Measurements from ENCODE around the gene GSTP1. TPM values are rescaled to one million over a fixed set of nuclear protein-coding genes. Genes with fewer than 3 reads are reported as not detected.
"Not testable (repeated sequence)": the region's sequence is repeated elsewhere in the genome, so short reads cannot be mapped to it uniquely, and the experiment has no call there.

Gene GSTP1
- 262 TPM in 2 replicates for total RNA-seq

- intact Hi-C loops (cut with micrococcal nuclease): loop anchor here (1.0 to 5.0 kb wide), 2 partner anchors 23 to 44 kb away; partner anchors contain the start of genes NDUFV1 and NUDT8
Observed at GRCh38 chr11:67583247-67584204, at the start of gene GSTP1. Gene GSTP1 (plus strand): TSS chr11:67583812. CDS start chr11:67583844, 32 bp downstream.

GRCh38 chr11:67534070-67534679 is 49.4 kb upstream of the GSTP1 start:
- intact Hi-C loops (cut with micrococcal nuclease): no loop called here

DNA sequence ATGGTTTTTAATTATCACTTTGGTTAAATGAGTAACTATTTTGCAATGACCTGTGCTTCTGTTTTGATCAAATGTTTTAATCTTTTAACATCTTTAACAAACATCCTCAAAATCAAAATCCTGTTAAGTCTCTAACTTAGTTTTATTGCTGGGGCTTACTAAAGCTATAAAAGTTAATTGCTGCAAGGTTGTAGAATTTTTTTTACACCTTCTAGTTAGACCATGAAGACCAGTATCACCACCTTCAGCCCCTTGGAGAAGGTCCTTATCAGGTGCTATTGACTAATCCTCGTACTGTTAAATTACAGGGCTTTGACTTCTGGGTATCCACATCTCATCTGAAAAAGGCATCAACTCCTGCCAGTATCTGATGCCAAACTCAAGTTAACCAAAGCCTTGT is 48.1 kb upstream of the GSTP1 start:
- intact Hi-C loops (cut with micrococcal nuclease): no loop called here

- intact Hi-C loops (cut with micrococcal nuclease): no loop called here
Observed at GRCh38 chr11:67538306-67538705, 45.3 kb upstream of the GSTP1 start.

GRCh38 chr11:67538823-67539505 is 44.6 kb upstream of the GSTP1 start:
- intact Hi-C loops (cut with micrococcal nuclease): no loop called here

GRCh38 chr11:67539550-67539949 is 44.1 kb upstream of the GSTP1 start:
- intact Hi-C loops (cut with micrococcal nuclease): no loop called here

DNA sequence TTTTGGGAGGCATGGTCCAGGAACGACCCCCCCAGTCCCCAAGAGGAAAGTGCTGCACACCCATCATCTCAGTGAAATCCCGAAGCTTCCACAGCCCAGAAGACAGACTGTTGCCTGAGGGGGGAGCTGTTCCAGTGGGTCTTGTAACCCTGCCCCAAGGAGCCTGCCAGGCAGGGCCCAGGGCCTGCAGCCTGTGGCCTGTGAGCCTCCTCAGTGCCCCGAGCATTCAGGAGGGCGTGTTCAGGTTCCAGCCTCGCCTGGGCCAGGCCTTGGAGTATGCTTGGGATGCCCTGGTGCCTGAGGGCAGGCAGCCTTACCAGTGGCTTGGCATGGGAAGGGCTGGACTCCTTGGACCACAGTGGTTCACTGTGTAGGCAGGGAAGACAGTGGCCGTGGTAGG is 42.4 kb upstream of the GSTP1 start:
- intact Hi-C loops (cut with micrococcal nuclease): no loop called here

DNA sequence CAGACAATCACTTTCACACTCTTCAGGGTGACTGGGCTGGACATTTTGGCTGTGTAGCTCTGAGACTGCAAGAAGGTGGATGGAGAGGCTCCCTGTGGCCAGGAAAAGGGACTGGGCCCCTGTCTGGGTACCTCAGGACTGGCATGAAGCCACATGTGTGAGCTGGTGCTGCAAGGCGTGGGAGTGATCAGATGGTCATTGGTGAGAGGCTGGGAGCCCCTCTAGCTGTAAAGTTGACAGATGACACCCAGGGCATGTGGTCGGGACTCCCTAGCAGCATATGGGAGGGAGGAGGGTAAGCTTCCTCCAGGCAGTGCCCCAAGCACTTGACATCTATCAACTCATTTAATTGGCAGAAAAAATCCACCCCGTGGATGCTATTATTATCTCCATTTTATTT is 41.4 kb upstream of the GSTP1 start:
- intact Hi-C loops (cut with micrococcal nuclease): no loop called here

DNA sequence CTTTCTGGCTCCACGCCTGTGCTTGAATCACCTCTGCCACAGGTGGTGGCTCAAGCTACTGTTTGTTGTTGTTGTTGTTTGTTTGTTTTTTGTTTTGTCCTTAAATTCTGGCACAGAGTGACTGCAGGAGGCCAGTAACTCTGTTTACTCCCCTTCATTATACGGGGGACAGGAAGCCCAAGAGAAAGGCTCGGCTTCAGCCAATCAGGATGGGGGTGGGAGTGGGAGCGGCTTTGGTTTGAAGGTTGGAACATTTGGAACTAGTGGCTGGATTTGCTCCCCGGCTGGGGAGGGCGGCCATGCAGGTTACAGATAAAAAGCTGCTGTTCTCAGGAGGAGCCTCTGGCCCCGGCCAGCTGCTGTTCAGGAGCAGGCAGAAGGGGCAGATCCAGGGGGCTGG is 40.6 kb upstream of the GSTP1 start:
- intact Hi-C loops (cut with micrococcal nuclease): no loop called here

DNA sequence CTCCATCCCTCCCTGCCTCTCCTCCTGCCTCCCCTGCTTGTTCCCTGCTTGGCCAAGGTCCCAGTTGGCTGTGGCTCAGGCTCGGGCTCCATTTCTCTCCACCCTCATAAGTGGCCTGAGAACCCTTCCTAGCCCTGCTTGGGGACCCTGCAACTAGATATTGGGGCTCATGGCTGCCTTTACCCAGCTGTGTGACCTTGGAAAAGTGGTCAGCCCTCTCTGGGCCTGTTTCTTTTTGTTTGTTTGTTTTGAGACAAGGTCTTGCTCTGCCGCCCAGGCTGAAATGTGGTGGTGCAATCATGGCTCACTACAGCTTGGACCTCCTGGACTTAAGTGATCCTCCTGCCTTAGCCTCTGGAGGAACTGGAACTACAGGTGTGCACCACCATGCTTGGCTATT is 40.0 kb upstream of the GSTP1 start:
- intact Hi-C loops (cut with micrococcal nuclease): no loop called here

GRCh38 chr11:67544616-67545242 is 38.9 kb upstream of the GSTP1 start:
- intact Hi-C loops (cut with micrococcal nuclease): no loop called here

DNA sequence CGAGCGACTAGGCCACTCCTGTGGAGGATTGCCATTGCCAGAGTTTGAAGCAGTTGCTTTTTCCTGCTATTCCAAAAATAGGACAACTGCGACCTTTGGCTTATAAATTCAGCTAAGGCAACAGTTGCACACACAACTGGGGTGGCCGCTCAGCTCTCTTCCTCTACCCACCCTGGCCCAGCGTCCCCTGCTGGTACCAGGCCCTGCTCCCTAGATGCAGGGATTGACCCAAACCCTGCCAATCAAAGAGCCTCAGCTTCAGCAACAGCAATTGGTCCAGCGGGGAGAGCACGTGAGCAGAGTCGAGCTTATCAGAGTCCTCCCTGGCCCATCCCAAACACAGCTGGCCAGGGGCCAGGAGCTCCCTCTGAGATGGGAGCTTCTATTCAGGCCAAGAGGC is 38.3 kb upstream of the GSTP1 start:
- intact Hi-C loops (cut with micrococcal nuclease): no loop called here

DNA sequence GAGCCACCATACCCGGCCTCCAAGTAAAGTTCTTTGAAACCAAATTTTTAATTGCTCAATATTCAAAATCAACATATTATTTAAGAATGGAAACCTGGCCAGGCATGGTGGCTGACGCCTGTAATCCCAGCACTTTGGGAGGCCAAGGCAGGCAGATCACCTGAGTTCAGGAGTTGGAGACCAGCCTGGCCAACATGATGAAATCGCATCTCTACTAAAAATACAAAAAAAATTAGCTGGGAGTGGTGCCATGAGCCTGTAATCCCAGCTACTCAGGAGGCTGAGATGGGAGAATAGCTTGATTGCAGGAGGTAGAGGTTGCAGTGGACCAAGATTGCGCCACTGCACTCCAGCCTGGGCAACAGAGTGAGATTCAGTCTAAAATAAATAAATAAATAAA is 35.5 kb upstream of the GSTP1 start:
- intact Hi-C loops (cut with micrococcal nuclease): not testable (repeated sequence)

DNA sequence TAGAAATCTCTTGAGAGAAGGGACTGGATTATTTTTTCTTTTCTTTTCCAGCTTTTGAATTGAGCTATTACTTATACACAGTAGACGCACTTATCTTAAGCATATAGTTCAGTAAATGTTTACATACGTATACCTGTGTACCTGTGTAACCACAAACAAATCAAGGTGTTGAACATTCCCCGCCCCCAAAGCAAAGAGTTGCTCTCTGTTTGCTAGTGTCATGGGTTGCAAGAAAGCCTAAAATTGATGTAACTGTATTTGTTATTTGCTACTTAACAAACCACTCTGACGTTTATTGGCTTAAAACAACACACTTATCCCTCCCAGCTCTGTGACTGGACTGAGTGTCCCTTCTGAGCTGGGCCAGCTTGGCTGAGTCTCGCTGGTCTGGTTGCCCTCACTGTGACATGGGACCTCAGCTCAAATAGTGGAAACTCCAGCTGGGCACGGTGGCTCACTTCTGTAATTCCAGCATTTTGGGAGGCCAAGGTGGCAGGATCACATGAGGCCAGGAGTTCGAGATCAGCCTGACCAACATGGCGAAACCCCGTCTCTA is 35.0 kb upstream of the GSTP1 start:
- intact Hi-C loops (cut with micrococcal nuclease): no loop called here

GRCh38 chr11:67551127-67551526 is 32.5 kb upstream of the GSTP1 start:
- intact Hi-C loops (cut with micrococcal nuclease): no loop called here

GRCh38 chr11:67551697-67552096 is 31.9 kb upstream of the GSTP1 start:
- intact Hi-C loops (cut with micrococcal nuclease): not testable (repeated sequence)

DNA sequence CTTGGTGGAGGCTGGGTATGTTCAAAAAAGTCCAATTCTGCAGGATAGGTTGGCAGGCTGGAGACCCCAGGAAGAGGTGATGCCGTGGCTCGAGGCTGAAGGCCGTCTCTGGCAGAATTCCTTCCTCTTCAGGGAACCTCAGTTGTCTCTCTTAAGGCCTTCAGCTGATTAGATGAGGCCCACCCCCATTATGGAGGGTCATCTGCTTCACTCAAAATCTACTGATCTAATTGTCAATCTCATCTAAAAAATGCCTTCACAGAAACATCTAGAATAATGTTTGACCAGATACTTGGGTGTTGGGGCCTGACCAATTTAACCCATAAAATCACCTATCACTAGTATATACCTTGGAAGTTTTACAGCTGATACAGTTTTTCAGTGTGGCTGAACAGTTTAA is 27.4 kb upstream of the GSTP1 start:
- intact Hi-C loops (cut with micrococcal nuclease): no loop called here

DNA sequence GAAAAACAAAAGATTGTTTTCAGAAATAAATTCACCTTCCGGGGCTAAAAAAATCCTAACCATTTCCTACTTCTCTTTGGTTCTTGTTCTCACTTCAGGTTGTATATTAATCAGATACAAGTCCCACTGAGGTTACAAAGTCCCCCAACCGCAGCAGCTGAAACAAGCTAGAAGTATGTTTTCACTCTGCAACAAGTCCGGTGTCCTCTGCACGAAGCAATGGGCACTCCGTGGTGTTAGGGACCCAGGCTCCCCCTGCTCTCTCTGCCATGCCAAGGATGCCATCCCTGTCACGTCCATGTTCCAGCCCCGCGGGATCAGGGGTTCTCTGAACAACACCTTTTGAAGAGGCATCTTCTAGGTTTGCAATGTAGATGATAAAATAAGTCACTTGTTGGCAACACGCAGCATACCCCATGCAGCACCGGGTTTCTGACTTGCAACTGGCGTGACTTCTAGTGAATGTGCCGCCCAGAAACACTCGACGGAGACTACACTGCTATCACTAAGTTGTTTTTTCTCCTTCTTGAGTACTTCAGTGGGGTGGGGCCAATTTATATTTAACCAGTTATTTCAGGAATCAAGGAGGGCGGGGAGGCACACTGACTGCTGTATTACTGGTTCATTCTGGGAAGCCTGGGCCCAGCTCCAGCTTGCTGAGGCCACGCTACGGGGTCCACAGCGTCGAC is 25.4 kb upstream of the GSTP1 start:
- intact Hi-C loops (cut with micrococcal nuclease): no loop called here

GRCh38 chr11:67561971-67562619 is 21.5 kb upstream of the GSTP1 start:
- intact Hi-C loops (cut with micrococcal nuclease): no loop called here
